ENCODE results near the gene NLRC5.

DNA sequence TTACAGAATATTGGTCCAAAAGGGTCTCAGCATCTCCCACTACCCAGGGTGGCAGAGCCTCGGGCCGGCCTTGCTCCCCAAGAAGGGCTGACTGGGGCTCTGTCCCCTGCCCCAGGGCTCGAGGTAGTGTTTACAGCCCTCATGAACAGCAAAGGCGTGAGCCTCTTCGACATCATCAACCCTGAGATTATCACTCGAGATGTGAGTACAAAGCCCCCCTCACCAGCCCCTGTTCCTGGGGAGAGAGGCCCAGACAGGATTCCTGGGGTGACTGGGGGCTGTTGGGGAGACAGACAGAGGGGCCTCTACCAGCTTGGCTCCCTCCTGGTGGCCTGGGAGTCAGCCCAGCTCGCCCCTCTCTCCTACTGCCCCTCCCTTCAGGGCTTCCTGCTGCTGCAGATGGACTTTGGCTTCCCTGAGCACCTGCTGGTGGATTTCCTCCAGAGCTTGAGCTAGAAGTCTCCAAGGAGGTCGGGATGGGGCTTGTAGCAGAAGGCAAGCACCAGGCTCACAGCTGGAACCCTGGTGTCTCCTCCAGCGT, 6.1 kb upstream of the NLRC5 start:
- no peak for TF ChIP-seq EP300 (IDR thresholded peaks at IDR 0.05)
- TF ChIP-seq, protein P1, sequence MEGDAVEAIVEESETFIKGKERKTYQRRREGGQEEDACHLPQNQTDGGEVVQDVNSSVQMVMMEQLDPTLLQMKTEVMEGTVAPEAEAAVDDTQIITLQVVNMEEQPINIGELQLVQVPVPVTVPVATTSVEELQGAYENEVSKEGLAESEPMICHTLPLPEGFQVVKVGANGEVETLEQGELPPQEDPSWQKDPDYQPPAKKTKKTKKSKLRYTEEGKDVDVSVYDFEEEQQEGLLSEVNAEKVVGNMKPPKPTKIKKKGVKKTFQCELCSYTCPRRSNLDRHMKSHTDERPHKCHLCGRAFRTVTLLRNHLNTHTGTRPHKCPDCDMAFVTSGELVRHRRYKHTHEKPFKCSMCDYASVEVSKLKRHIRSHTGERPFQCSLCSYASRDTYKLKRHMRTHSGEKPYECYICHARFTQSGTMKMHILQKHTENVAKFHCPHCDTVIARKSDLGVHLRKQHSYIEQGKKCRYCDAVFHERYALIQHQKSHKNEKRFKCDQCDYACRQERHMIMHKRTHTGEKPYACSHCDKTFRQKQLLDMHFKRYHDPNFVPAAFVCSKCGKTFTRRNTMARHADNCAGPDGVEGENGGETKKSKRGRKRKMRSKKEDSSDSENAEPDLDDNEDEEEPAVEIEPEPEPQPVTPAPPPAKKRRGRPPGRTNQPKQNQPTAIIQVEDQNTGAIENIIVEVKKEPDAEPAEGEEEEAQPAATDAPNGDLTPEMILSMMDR (IDR thresholded peaks at IDR 0.05): no peak
- TF ChIP-seq POLR2AphosphoS5 (IDR thresholded peaks at IDR 0.05): no peak
